Stimulated activated CD4-positive, alpha-beta T cell treated with anti-CD3 and anti-CD28 coated beads, Interleukin-1b, Interleukin-23, amount 100 ng/mL, for 4 hours (primary cell): ENCODE measurements around the gene LAYN.

ENCODE experiments used
- DNase-seq, 2 donors: peaks; one replicate each; pipeline ENCODE4 v3.0.0-alpha.2; 2020; ENCODE audit warnings: low read depth in 2 of 2

The LAYN gene

DNA sequence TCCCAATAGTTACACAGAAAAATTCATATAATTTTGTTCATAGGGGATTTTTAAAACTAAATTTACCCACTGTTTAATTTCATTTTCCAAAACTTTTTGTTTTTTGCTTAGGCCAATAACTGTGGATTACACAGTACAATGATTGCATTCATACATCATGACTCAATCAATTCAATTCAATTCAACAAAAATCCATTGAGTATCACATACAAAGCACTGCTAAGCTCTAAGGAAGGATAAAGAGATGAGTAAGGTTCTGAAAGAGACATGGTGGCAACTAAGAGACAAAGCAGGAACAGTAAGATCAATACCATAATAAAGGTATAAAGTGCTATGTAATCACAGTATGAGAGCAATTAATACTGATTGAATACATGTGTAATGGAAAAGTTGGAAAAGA is 9.4 kb upstream of the LAYN start:
- no peak for DNase-seq

DNA sequence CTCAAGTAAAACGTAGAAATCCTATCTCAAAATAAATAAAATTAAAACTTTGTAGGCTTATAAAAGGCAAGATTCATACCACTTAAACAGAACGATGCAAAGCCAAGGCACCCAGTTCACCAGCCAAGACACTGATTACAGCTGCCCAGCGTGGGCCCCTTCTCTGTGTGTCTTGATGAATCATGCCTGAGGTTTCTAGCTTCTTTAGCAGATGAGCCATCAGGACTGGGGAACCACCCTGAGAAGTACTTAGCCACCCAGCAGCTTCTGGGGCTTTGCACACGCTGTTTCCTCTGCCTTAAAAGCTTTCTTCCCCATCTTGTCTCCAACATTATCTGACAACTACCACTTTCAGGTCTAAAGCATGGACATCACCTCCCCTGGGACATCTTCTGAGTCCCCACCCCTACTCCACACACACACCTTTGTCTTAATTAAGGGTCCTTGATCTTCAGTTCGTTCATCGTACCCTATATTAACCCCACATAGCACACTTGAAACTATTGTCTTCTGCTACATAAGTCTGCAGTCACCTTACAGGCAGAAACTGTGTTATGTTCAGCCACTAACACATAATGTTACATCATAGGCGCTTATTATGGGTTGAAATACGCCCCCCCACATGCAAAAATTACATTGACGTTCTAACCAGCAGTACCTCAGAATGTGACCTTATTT is 8.7 kb upstream of the LAYN start:
- peak in 1 of 2 donors; percentile 40 for DNase-seq

DNA sequence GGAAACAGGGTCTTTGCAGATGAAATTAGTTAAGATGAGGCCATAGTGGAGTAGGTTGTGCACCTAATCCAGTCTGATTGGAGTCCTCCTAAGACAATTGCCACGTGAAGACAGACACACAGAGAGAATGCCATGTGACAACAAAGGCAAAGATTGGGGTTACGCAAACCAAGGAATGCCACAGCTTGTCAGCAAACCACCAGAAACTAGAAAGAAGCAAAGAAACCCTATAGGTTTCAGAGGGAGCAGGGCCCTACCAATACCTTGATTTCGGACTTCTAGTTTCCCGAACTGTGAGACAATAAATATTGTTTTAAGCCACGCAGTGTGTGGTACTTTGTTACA is 8.2 kb upstream of the LAYN start:
- DNase-seq, result no peak

DNA sequence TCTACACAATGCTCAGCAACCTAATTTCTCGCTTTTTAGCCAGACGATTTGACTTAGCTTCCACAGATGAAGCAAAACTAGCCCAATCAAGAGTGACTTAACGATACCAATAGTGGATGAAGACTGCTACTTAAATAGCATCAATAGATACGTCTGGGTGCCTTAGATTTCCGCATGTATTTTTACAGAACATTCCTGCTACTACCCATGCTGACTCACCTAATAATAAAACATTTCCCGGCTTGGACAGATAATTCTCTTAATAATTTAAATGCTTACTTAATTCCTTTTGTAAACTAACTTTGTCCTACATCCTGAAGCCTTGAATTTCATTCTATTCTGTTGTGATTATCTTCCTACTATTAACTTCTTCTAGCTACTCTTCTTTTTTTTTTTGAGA is 5.2 kb upstream of the LAYN start:
- no peak for DNase-seq

DNA sequence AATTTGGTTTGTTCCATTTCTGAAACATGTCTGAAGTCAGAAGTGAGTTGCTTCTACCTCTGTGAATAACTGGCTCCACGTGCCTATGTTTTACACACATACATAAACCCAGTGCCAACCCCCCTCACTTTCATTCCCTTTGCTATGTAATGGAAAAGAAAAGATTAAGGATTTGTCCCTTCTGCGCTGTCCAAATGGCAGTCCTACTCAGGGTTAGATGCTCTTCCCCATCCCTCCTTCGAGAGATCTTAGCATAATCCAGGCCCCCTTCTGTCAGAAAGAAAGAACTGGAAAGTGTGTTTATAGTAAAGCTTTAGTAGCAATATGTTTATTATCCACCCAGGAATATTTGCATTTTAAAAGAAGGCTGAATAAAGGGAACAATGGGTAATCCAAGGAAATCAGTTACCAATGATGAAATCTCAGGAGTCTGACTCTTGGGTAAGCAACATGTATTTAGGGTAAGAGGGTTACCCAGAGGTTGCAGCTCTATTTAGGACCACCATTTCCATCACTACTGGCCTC is 3.1 kb upstream of the LAYN start:
- no peak for DNase-seq

DNA sequence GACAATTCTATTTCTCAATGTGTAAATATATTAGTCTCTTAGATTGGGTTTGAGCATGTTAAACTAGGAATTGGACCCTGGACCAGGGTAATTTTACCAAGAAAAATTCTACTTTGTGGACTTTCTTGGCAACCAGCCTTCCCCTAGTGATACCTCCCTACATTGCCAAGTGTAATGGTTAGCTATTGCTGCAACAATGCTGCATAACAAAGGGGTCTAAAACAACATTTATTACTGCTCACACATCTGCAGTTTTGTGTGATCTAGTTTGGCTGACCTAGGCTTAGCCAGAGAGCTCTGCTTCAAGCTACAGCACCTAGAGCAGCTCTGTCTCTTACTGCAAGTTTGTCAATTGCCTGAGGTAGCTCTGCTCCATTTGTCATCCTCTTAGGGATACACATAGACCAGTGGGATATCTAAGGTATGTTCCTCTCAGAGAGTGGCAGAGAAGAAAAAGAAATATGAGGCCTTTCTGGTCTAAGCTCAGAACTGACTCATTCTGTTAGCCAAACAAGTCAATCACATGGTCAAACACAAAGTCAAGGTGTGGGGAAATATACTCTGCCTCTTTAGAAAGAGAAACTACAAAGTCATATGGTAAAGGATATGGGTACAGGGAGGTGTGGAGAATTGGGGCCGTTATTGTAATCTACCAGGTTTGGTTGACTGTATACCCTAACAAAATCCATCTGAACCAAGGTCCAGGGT is 2.0 kb upstream of the LAYN start:
- no peak for DNase-seq

DNA sequence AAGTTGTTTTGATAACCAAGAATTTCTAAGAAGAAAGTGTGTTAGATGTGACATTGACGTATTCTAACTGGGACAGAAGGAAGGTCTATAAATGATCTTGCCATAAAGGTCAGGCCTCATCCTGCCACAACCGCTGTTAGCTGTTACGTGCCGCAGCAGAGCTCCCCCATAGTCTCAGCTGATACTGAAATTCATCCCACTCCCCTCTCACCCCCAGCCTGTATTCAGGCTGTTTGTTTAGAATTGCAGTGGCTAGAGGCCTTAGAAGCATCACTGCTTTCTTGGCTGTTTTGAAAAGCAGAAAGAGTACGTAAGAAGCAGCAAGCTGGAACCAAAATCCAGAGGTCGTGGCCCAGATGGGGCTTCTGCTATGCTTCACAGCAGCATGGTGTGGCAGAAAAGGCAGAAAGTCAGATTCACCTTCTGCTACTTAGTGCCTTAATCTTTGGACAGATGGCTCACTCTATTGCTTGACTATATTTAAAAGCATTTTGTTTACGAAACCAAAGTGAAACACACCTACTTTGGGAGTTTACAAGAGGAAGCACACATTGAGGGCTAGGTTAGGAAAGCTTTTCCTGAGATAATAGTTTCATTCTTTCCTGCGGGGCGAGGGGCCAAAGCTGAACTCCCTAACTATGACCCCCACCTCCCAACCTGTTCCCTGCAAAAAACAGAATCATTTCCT is 950 bp upstream of the LAYN start:
- DNase-seq, result no peak

DNA sequence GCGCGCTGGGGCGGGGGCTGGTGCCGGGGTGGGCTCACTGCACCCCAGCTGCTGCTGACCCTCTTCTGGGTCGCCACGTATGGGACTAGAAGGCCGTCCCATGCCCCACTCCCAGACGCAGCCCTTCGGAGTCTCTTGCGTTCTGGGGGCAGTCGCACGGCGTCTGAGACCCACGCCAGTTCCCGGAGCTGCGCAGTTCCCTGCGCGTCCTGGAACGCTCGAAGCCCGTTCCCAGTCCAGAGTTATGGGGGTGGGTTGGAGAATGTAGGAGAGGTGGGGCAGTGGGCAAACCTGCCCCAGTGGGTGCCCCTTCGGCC is 375 bp downstream of the LAYN start:
- no peak for DNase-seq

DNA sequence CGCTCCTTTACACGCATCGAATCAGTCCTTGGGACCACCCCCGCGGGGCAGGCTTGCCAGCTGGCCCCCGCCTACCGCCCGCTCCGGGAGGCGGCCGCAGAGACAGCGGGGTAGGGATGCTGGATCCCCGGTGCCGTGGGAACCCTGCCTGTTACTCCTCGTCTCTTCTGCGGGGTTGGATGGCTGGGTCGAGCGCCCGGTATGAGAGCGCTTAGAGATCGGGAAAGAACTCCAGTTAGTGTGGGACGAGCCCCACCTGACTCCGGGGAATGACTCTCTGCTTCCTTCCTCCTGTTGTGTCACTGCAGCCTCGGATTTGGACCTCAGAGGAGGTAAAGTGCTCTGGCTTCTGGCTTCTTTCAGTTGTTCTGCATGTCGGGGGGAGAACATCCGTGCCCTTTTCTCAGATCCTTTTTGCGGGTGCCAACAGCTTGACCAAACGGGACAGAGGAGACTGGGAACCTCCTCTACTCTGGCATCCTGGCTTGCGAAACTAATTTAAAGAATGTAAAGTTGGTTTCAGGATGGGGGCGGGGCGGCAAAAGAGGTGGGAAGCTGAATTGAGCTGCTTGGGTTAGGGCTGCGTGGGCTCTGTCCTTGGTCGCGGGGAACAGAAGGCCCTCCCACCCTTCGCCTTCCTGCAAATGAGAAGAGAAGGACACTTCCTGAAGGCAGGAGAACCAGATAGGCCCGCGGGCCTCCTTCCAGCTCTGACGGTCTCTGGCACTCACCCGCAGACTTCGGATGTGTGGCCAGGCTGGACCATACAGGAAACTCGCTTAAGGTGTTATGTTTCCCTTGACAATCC is 938 bp downstream of the LAYN start:
- DNase-seq, result no peak

DNA sequence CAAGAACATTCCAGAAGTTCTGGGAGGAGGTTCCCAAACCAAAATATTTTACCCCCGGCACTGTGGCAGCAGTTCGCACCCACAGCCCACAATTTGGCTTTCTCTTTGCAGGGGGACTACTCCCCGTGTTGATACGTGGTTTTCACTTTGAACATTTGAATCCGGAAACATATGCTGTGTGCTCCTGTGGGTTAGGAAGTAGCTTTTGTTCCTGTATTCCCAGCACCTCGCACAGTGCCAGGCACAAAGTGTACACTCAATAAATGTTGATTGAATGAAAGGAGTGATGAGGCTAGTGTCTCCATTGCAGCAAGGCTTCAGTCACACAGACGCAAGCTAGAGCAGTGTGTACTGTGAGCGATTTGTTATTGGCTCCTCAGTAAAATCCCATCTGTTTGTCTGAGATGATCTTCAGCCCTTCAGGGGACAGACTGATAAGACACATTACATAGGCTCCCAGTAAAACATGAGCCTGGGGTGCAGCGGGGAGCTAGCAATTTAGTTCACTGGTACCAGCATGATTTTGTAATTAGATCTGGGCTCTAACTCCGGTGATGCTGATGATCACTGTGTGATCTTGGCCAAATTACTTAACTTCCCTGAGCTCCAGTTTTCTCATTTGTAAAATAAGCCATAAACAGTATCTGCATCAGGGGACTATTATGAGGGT is 2.2 kb downstream of the LAYN start:
- no peak for DNase-seq

DNA sequence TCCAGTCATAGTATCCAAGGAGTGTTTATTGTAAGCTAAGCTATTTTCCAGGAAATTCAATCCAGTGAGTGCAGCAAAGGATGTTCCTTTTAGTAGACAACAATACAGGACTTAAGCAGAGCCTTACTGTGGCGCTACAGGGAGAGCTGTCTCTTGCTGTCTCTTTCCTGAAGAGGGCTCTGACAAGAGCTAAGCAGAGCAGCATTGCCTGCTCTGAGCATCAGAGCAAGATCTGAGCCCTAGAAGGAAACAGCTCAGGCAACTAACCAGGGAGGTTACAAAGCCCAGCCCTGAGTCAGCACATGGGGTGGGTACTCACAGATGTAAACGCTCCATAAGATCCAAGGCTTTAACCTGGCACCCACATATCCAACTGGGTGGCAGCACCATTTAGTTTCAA is 8.0 kb downstream of the LAYN start:
- no peak for DNase-seq

DNA sequence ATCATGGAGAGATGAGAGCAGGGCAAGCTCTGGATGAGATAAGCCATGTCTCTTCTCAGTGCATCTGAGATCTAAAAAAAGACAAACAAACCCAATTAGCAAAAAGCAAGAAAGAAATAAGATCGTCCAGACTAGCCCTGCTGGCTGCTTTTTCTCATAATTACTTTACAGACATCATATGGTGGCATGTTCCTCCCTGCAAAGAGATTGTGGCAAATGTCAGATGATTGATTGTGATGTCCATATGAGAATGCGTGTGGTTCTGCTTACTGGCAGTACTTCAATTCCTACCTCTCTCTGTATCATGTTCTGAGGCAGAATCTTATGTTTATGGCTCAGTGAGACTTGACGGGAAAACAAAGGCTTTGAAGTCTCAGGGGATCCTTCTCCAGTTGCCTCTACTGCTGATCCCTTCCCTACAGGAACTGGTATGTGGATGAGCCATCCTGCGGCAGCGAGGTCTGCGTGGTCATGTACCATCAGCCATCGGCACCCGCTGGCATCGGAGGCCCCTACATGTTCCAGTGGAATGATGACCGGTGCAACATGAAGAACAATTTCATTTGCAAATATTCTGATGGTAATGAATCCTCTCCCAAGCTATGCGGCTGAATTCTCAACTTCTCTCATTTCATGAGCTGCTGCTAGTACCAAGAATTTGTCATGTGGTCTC is 8.8 kb downstream of the LAYN start:
- no peak for DNase-seq

DNA sequence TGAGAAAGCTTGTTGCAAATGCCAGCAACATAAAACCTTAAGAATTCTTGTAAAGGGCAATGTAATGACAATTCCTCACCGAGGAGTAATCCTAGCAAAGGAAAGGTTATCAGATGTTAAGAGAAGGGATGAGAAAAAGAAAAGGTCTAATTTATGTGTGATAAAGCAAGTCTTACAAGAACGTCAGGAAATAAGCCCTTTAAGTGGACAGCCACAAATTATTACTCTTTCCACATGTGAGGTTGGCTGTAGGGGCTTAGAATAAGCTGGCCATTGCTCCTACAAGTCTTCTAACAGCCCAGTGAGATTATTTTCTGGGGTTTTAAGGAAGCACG is 9.3 kb downstream of the LAYN start:
- DNase-seq, result no peak

DNA sequence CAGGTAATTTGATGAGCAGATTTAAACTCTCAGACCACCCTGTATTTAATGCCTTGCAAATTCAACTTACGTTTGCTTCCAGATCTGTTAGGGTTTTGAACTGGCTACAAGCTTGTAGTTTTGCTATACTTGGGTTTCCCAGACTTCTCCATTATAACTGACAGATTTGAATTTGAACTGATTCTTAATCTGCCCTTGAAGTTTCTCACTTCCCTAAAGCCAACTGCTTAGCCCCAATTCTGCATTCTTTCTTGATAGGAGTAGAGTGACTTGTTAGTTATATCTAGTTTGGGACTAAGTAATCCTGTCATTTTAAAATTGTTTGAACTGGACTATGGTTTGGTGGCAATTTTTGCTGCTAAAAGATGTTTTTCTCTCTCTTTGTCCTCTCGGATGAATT is 9.7 kb downstream of the LAYN start:
- no peak for DNase-seq

DNA sequence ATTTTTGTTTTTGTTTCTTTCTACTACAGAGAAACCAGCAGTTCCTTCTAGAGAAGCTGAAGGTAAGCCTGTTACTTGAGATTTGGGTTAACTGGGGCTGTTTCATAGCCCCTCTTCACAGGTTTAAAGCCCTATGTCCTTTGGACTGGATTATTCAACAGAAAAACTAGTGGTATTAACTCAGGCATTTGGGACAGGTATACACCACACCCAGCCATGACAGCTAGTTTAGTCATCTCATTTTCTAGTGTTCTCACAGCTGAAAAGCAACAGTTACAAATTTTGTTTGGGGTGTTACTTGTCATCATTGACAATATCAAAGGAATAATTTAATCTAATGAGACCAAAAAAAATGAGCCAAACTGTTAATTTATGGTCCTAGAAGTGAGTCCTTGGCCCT is 14.0 kb downstream of the LAYN start:
- DNase-seq, result no peak

DNA sequence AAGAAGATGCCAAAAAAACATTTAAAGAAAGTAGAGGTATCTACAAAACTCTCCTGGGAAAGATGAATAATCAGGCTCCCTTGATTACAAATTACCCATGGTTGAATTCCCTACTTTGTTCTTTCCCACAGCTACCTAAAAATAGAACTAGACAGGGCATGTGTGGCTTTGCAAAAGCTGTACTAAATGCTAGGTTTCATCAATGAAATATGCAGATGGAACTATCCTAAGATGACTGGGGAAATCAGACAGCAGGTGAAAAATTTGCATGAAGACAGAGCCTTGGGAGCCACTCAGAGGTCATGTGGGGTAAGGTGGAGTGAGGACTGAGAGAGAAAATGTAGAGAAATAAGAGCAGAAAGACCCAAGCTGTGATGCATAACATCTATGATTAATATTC is 14.7 kb downstream of the LAYN start:
- no peak for DNase-seq

DNA sequence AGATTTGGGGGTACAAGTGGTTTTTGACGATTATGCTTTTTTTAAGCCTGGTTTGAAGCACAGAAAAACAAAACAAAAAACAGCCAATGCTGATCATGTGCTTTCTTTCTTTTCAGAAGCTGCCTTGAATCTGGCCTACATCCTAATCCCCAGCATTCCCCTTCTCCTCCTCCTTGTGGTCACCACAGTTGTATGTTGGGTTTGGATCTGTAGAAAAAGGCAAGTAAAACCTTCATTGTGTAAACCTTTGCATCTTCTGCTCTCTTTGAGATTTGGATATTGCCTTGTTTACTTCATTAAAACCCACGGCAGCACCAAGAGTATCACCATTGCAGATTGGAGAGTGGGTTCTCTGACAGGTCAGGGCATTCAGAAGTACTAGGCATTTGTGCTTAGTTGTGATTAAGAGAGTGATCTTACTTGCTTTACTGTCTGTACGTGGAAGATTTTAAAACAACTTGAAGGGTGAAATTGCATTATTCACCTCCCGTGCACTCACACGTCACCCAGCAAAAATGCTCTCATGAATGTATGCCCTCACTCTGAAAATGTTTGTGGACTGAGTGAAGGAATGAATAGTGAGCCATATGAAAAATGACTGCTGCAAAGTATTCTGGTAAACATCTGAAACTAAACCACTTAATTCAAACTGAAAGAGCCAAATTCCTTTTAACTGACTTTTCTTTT is 17.0 kb downstream of the LAYN start:
- no peak for DNase-seq

DNA sequence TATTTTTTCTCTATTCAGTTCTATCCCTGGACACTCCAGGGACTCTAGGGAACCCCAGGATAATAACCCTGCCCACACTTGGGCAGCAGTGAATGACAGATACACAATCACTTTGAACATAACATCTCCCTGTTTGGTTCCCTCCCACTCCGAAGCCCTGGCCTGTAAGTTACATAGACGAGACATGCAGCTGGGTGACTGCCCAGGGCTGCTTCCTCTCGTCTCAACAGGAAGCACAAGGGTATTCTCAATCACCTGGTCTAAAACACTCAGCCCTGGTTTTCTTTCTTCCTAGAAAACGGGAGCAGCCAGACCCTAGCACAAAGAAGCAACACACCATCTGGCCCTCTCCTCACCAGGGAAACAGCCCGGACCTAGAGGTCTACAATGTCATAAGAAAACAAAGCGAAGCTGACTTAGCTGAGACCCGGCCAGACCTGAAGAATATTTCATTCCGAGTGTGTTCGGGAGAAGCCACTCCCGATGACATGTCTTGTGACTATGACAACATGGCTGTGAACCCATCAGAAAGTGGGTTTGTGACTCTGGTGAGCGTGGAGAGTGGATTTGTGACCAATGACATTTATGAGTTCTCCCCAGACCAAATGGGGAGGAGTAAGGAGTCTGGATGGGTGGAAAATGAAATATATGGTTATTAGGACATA is 19.4 kb downstream of the LAYN start:
- DNase-seq, result no peak

DNA sequence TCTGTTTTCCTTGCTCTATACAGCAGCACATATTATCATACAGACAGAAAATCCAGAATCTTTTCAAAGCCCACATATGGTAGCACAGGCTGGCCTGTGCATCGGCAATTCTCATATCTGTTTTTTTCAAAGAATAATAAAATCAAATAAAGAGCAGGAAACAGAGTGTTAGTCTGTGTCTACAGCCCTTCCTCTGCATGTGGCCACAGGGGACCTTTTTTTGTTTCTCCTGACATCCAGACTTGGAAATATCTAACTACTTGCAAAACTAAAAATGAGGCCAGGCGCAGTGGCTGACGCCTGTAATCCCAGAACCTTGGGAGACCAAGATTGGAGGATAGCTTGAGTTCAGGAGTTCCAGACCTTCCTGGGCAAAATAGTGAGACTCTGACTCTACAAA is 20.3 kb downstream of the LAYN start:
- no peak for DNase-seq

DNA sequence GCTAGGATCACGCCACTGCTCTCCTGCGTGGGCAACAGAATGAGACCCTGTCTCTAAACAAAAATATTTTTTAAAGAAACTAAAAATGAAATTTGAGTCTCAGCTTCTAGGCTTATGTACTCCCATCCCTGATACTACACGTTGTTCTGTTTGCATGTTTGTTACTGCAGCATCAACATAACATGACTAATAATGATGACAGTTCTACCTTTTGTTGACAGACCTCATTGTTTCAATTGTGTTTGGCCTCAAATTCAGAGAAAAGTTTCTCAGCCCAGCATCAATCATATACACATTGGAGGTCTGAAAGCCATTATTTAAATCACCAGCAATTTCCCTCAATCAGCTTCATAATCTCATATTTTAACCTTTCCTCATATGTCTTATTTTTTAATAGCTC is 20.8 kb downstream of the LAYN start:
- no peak for DNase-seq
